HG03342 (cell line): ENCODE results near the gene B3GALT6.
"Not testable (repeated sequence)": the region's sequence is repeated elsewhere in the genome, so short reads cannot be mapped to it uniquely, and the experiment has no call there.

Experiments used
- ATAC-seq: cut with Tn5 transposase; IDR thresholded peaks from one replicate; pipeline ENCODE4 v1.9.1; 2021; ENCODE audit warnings: mild to moderate bottlenecking, moderate library complexity; ENCODE audit not compliant: unreplicated experiment

The B3GALT6 gene

GRCh38 chr1:1232208-1232795, at the start of gene B3GALT6:
Gene B3GALT6, plus strand, starts transcription at chr1:1232237. Its CDS starts 42 bp downstream, at chr1:1232279.
- no peak for ATAC-seq

- ATAC-seq: no peak
These were observed 49.4 kb upstream of the B3GALT6 start for GRCh38 chr1:1182491-1183220.

- ATAC-seq: no peak
These were observed 48.8 kb upstream of the B3GALT6 start for GRCh38 chr1:1183221-1183747.

GRCh38 chr1:1183833-1184775, 47.9 kb upstream of the B3GALT6 start:
- ATAC-seq: no peak

- ATAC-seq: no peak
These were observed 46.8 kb upstream of the B3GALT6 start for GRCh38 chr1:1185101-1185765.

GRCh38 chr1:1187938-1188337, 44.1 kb upstream of the B3GALT6 start:
- ATAC-seq: no peak

- ATAC-seq: no peak
These were observed 42.9 kb upstream of the B3GALT6 start for GRCh38 chr1:1189111-1189510.

GRCh38 chr1:1191734-1192133, 40.3 kb upstream of the B3GALT6 start:
- ATAC-seq: no peak

GRCh38 chr1:1194723-1195122, 37.3 kb upstream of the B3GALT6 start:
- ATAC-seq: no peak

GRCh38 chr1:1195726-1196125, 36.3 kb upstream of the B3GALT6 start:
- not testable (repeated sequence) for ATAC-seq

- no peak for ATAC-seq
These were observed 35.4 kb upstream of the B3GALT6 start for GRCh38 chr1:1196431-1197187.

- ATAC-seq: no peak
These were observed 34.9 kb upstream of the B3GALT6 start for GRCh38 chr1:1197188-1197500.

- ATAC-seq: no peak
These were observed 34.2 kb upstream of the B3GALT6 start for GRCh38 chr1:1197551-1198422.

GRCh38 chr1:1198423-1199140, 33.5 kb upstream of the B3GALT6 start:
- ATAC-seq: no peak

- ATAC-seq: no peak
These were observed 32.7 kb upstream of the B3GALT6 start for GRCh38 chr1:1199141-1199960.

GRCh38 chr1:1199961-1200875, 31.8 kb upstream of the B3GALT6 start:
- ATAC-seq: no peak
